ENCODE results near the gene ZBTB16. TPM values are rescaled to one million over a fixed set of nuclear protein-coding genes. Genes with fewer than 3 reads are reported as not detected.

The ZBTB16 gene
- total and polyA plus RNA-seq, 2 experiments from 2014 or later, result 0.29 to 1.4 TPM

DNA sequence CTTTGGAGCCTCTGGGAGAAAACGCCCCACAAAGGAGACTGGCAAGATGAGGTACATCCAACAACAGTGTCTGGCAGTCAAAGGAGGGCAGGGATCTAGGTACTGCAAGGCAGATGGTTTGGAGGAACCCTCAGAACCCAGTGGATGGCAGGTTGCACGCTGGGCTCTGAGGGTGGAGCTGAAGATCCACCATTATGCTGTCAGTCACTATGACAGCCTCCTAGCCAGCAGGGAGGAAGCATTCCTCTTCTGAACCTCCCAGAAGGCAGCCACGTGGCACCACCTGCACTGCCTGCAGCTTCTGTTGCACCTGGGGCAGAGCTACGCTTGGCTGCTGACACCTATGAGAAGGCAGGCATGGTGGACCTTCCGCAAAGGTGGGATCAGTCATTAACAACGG is 44.4 kb upstream of the ZBTB16 start:
- Histone ChIP-seq H3K4me1 (ENCODE audit: insufficient read depth) (no peaks in the 10 kb centered on the region), H3K4me3 (no peak overlapping the region), H3K36me3 (ENCODE audit: insufficient read depth) (no peaks in the 10 kb centered on the region), H3K27me3 (ENCODE audit: insufficient read depth) (no peaks in the 10 kb centered on the region), H3K4me2 (no peak overlapping the region), H2AFZ (no peak overlapping the region), H3K27ac (ENCODE audit: low read depth) (no peak overlapping the region), H3K9me2 (ENCODE audit: insufficient read depth) (peaks cover 3% of the 10 kb centered on the region; the same call in 1 of the 2 replicates), H3K79me2 (replicated peaks; ENCODE audit: insufficient read depth) (no peaks in the 10 kb centered on the region), H3F3A (replicated peaks; ENCODE audit: low read depth) (no peaks in the 10 kb centered on the region), H4K20me1 (replicated peaks; ENCODE audit: insufficient read depth) (no peaks in the 10 kb centered on the region)
- H3K27ac Mint-ChIP-seq, result no peak overlapping the region
- H3K4me1 Mint-ChIP-seq, result no peaks in the 10 kb centered on the region
- no peaks in the 10 kb centered on the region for H3K9me3 Mint-ChIP-seq
- DNase-seq (ENCODE audit: low spot score) (no peak), ATAC-seq (no peak)
- TF ChIP-seq POLR2AphosphoS5 (IDR thresholded peaks at IDR 0.05; ENCODE audit: low read depth) (no peak), ZNF114 (CRISPR knock-in tag; IDR thresholded peaks at IDR 0.05) (no peak), EZH2phosphoT487 (IDR thresholded peaks at IDR 0.05; ENCODE audit: unreplicated experiment) (no peak), EZH2 (IDR thresholded peaks at IDR 0.05; ENCODE audit: low read depth, unreplicated experiment) (no peak), CTCF (conservative IDR thresholded peaks at IDR 0.05; ENCODE audit: low read depth in 2 of 2) (no peak)
- TF ChIP-seq, protein P1, sequence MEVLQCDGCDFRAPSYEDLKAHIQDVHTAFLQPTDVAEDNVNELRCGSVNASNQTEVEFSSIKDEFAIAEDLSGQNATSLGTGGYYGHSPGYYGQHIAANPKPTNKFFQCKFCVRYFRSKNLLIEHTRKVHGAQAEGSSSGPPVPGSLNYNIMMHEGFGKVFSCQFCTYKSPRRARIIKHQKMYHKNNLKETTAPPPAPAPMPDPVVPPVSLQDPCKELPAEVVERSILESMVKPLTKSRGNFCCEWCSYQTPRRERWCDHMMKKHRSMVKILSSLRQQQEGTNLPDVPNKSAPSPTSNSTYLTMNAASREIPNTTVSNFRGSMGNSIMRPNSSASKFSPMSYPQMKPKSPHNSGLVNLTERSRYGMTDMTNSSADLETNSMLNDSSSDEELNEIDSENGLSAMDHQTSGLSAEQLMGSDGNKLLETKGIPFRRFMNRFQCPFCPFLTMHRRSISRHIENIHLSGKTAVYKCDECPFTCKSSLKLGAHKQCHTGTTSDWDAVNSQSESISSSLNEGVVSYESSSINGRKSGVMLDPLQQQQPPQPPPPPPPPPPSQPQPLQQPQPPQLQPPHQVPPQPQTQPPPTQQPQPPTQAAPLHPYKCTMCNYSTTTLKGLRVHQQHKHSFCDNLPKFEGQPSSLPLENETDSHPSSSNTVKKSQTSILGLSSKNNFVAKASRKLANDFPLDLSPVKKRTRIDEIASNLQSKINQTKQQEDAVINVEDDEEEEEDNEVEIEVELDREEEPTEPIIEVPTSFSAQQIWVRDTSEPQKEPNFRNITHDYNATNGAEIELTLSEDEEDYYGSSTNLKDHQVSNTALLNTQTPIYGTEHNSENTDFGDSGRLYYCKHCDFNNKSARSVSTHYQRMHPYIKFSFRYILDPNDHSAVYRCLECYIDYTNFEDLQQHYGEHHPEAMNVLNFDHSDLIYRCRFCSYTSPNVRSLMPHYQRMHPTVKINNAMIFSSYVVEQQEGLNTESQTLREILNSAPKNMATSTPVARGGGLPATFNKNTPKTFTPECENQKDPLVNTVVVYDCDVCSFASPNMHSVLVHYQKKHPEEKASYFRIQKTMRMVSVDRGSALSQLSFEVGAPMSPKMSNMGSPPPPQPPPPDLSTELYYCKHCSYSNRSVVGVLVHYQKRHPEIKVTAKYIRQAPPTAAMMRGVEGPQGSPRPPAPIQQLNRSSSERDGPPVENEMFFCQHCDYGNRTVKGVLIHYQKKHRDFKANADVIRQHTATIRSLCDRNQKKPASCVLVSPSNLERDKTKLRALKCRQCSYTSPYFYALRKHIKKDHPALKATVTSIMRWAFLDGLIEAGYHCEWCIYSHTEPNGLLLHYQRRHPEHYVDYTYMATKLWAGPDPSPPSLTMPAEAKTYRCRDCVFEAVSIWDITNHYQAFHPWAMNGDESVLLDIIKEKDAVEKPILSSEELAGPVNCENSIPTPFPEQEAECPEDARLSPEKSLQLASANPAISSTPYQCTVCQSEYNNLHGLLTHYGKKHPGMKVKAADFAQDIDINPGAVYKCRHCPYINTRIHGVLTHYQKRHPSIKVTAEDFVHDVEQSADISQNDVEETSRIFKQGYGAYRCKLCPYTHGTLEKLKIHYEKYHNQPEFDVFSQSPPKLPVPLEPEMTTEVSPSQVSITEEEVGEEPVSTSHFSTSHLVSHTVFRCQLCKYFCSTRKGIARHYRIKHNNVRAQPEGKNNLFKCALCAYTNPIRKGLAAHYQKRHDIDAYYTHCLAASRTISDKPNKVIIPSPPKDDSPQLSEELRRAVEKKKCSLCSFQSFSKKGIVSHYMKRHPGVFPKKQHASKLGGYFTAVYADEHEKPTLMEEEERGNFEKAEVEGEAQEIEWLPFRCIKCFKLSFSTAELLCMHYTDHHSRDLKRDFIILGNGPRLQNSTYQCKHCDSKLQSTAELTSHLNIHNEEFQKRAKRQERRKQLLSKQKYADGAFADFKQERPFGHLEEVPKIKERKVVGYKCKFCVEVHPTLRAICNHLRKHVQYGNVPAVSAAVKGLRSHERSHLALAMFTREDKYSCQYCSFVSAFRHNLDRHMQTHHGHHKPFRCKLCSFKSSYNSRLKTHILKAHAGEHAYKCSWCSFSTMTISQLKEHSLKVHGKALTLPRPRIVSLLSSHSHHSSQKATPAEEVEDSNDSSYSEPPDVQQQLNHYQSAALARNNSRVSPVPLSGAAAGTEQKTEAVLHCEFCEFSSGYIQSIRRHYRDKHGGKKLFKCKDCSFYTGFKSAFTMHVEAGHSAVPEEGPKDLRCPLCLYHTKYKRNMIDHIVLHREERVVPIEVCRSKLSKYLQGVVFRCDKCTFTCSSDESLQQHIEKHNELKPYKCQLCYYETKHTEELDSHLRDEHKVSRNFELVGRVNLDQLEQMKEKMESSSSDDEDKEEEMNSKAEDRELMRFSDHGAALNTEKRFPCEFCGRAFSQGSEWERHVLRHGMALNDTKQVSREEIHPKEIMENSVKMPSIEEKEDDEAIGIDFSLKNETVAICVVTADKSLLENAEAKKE (CRISPR knock-in tag; IDR thresholded peaks at IDR 0.05), result no peak
- peaks cover 2% of the 10 kb centered on the region for H3K27me3 Mint-ChIP-seq (ENCODE audit: insufficient read depth, low read depth, poor library complexity)
- no peak overlapping the region for H3K4me3 Mint-ChIP-seq
- no peaks in the 10 kb centered on the region for H3K36me3 Mint-ChIP-seq (ENCODE audit: low read depth)

All from GM23338 (cell line).